GM23338 (cell line): ENCODE data around the gene MED16.

Experiments
- NANOG ChIP-seq: IDR thresholded peaks from 2 replicates; pipeline ENCODE4 v1.6.1; 2016; ENCODE audit warnings: antibody characterized with exemption, borderline replicate concordance
- POLR2AphosphoS5 ChIP-seq: IDR thresholded peaks from 2 replicates; pipeline ENCODE4 v1.6.1; 2016; ENCODE audit warnings: antibody characterized with exemption, low read depth
- TF ChIP-seq, protein P1 (sequence below), 2 experiments: fragments of 200-600 bp in 1 of 2; sonication (generic) in 1 of 2; conservative IDR thresholded peaks; 2 replicates each; pipeline versions ENCODE4 v1.5.1 to v1.6.1; 2016 to 2017; ENCODE audit warnings: antibody characterized with exemption in 2 of 2, low read depth in 2 of 2, mild to moderate bottlenecking in 2 of 2, moderate library complexity in 1 of 2

DNA sequence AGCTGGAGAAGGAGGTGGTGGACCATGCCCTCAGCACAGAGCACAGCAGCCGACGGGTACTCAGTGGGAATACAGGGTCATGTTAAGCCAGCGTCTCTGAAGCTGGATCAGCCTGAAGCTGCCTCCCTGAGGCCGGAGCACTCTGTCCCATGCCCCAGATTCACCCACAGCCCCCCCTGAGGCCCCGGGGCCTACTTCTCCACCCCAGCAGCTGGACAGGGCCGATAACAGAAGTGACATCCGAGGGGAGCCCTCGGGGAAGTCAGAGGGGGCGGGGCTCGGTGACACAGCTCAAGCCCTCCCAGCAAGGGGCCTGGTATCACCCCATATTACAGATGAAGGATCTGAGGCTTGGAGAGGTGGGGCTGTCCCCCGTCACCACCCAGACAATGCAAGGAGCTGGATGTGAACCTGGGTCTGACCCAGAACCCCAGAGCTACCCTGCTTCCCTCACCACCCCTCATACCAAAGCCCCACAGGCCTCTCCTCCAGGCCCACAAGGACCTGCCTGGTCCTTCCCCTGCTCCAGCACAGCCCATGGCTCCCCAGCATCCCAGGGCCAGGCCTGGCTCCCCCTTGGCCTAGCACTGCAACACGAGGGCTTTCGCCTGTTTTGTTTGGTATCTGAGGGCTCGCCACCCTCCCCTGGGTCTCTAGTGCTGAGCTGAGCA lies 14.3 kb upstream of the MED16 start:
- TF ChIP-seq, protein P1, sequence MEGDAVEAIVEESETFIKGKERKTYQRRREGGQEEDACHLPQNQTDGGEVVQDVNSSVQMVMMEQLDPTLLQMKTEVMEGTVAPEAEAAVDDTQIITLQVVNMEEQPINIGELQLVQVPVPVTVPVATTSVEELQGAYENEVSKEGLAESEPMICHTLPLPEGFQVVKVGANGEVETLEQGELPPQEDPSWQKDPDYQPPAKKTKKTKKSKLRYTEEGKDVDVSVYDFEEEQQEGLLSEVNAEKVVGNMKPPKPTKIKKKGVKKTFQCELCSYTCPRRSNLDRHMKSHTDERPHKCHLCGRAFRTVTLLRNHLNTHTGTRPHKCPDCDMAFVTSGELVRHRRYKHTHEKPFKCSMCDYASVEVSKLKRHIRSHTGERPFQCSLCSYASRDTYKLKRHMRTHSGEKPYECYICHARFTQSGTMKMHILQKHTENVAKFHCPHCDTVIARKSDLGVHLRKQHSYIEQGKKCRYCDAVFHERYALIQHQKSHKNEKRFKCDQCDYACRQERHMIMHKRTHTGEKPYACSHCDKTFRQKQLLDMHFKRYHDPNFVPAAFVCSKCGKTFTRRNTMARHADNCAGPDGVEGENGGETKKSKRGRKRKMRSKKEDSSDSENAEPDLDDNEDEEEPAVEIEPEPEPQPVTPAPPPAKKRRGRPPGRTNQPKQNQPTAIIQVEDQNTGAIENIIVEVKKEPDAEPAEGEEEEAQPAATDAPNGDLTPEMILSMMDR (conservative IDR thresholded peaks at IDR 0.05; ENCODE audit: low read depth in 2 of 2) = no peak
- TF ChIP-seq NANOG = no peak
- no peak for TF ChIP-seq POLR2AphosphoS5
